WTC11 (cell line): ENCODE measurements around the gene ZSCAN4.
A peak's percentile ranks its signal among the peaks of the same experiment; 100 is the strongest.

ENCODE experiments used
- FOXJ3 ChIP-seq: sonication (generic); formaldehyde crosslinking; IDR thresholded peaks from 2 replicates; pipeline ENCODE4 v1.9.0; 2021; ENCODE audit warnings: missing genetic modification reagents, mild to moderate bottlenecking, borderline replicate concordance
- JUN ChIP-seq: sonication (generic); formaldehyde crosslinking; IDR thresholded peaks from 2 replicates; pipeline ENCODE4 v1.8.0; 2023; ENCODE audit warnings: mild to moderate bottlenecking, missing genetic modification reagents
- NFE2L1 ChIP-seq: sonication (generic); formaldehyde crosslinking; IDR thresholded peaks from 2 replicates; pipeline ENCODE4 v1.8.1; 2023; ENCODE audit warnings: missing genetic modification reagents
- NFYB ChIP-seq: sonication (generic); formaldehyde crosslinking; conservative IDR thresholded peaks from 2 replicates; pipeline ENCODE4 v1.8.0; 2022; ENCODE audit warnings: low read depth, missing genetic modification reagents
- RELA ChIP-seq: sonication (generic); formaldehyde crosslinking; IDR thresholded peaks from 2 replicates; pipeline ENCODE4 v1.8.1; 2022; ENCODE audit warnings: missing genetic modification reagents, mild to moderate bottlenecking, borderline replicate concordance
- TEAD4 ChIP-seq: sonication (generic); formaldehyde crosslinking; IDR thresholded peaks from 2 replicates; pipeline ENCODE4 v1.8.0; 2022; ENCODE audit warnings: mild to moderate bottlenecking, missing genetic modification reagents
- ZNF121 ChIP-seq: sonication (generic); formaldehyde crosslinking; IDR thresholded peaks from 2 replicates; pipeline ENCODE4 v1.8.0; 2023; ENCODE audit warnings: missing genetic modification reagents
- TF ChIP-seq, protein P1 (sequence below): fragments of 200-600 bp; IDR thresholded peaks from 2 replicates; pipeline ENCODE4 v1.8.0; 2022; ENCODE audit warnings: antibody characterized with exemption
- TF ChIP-seq, protein P2 (sequence below): sonication (generic); formaldehyde crosslinking; IDR thresholded peaks from 2 replicates; pipeline ENCODE4 v1.8.1; 2023; ENCODE audit warnings: mild to moderate bottlenecking, missing genetic modification reagents, borderline replicate concordance
- TF ChIP-seq, protein P3 (sequence below): sonication (generic); formaldehyde crosslinking; IDR thresholded peaks from 2 replicates; pipeline ENCODE4 v1.8.1; 2022; ENCODE audit warnings: low read depth, mild to moderate bottlenecking, moderate library complexity, missing genetic modification reagents, borderline replicate concordance

DNA sequence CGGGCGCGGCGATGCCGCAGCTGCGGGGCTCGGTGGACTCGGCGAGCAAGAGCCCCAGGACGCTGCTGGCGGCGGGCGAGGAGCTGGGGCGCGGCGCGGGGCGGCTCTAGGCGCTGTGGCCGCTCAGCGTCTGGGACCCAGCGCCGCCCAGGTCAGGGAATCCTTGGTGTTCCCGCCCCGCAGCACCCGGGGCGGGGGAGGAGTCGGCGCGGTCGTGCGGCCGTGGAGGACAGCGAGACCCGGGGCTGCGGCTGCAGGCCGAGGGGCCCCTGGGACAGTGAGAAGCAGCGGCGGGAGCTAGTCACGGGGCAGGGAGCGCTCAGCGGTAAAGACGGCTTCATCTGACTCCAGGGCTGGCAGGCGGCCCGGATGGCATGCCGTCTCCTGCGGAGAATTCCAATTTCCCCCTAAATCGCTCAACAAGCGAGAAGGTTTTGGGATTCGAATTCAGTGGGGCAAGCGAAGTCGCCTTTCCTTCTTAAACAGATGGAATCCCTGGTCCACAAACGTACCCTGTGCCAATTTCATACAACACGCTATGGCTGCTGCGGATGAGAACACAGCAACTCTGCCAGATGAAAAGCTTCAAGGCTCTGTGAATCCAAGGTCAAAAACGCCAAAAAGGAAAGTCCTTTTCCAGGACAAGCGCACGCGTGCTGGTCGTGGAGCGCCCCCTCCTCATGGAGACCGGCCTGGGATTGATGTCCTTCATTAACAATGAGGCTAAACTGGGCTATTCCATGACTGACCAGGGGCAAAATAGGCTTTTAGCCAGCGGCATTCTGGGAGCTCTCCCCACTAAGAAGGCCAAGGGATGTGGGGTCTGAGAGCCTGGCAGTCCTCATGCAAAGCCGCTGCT lies 4.2 kb upstream of the ZSCAN4 start:
- TF ChIP-seq ZNF121 (CRISPR knock-in tag) (0 out of 2 replicates have a peak, but pooled peaks have one; percentile 12), FOXJ3 (CRISPR knock-in tag) (no peak), RELA (no peak), NFE2L1 (CRISPR knock-in tag) (no peak), NFYB (CRISPR knock-in tag) (no peak), TEAD4 (CRISPR knock-in tag) (no peak), JUN (no peak)
- TF ChIP-seq, protein P1, sequence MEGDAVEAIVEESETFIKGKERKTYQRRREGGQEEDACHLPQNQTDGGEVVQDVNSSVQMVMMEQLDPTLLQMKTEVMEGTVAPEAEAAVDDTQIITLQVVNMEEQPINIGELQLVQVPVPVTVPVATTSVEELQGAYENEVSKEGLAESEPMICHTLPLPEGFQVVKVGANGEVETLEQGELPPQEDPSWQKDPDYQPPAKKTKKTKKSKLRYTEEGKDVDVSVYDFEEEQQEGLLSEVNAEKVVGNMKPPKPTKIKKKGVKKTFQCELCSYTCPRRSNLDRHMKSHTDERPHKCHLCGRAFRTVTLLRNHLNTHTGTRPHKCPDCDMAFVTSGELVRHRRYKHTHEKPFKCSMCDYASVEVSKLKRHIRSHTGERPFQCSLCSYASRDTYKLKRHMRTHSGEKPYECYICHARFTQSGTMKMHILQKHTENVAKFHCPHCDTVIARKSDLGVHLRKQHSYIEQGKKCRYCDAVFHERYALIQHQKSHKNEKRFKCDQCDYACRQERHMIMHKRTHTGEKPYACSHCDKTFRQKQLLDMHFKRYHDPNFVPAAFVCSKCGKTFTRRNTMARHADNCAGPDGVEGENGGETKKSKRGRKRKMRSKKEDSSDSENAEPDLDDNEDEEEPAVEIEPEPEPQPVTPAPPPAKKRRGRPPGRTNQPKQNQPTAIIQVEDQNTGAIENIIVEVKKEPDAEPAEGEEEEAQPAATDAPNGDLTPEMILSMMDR = no peak
- TF ChIP-seq, protein P2, sequence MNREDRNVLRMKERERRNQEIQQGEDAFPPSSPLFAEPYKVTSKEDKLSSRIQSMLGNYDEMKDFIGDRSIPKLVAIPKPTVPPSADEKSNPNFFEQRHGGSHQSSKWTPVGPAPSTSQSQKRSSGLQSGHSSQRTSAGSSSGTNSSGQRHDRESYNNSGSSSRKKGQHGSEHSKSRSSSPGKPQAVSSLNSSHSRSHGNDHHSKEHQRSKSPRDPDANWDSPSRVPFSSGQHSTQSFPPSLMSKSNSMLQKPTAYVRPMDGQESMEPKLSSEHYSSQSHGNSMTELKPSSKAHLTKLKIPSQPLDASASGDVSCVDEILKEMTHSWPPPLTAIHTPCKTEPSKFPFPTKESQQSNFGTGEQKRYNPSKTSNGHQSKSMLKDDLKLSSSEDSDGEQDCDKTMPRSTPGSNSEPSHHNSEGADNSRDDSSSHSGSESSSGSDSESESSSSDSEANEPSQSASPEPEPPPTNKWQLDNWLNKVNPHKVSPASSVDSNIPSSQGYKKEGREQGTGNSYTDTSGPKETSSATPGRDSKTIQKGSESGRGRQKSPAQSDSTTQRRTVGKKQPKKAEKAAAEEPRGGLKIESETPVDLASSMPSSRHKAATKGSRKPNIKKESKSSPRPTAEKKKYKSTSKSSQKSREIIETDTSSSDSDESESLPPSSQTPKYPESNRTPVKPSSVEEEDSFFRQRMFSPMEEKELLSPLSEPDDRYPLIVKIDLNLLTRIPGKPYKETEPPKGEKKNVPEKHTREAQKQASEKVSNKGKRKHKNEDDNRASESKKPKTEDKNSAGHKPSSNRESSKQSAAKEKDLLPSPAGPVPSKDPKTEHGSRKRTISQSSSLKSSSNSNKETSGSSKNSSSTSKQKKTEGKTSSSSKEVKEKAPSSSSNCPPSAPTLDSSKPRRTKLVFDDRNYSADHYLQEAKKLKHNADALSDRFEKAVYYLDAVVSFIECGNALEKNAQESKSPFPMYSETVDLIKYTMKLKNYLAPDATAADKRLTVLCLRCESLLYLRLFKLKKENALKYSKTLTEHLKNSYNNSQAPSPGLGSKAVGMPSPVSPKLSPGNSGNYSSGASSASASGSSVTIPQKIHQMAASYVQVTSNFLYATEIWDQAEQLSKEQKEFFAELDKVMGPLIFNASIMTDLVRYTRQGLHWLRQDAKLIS (CRISPR knock-in tag) = peak; percentile 68; the same call in 1 of the 2 replicates
- TF ChIP-seq, protein P3, sequence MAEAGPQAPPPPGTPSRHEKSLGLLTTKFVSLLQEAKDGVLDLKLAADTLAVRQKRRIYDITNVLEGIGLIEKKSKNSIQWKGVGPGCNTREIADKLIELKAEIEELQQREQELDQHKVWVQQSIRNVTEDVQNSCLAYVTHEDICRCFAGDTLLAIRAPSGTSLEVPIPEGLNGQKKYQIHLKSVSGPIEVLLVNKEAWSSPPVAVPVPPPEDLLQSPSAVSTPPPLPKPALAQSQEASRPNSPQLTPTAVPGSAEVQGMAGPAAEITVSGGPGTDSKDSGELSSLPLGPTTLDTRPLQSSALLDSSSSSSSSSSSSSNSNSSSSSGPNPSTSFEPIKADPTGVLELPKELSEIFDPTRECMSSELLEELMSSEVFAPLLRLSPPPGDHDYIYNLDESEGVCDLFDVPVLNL (CRISPR knock-in tag) = 0 out of 2 replicates have a peak, but pooled peaks have one; percentile 60
